Measurements from ENCODE around the gene UNKL. TPM values are rescaled to one million over a fixed set of nuclear protein-coding genes. Genes with fewer than 3 reads are reported as not detected.

The UNKL gene
- total and polyA plus RNA-seq, 4 donors, result 13.2 to 32.5 (median 19.1) TPM

- WGBS (ENCODE audit: insufficient coverage), result 98% methylated on average over 9 of the region's 21 CpGs
- Histone ChIP-seq H3K27ac (ENCODE audit: low read depth, low read length) (no peak overlapping the region), H3K4me1 (ENCODE audit: control insufficient read depth, insufficient read depth, low read length) (peaks cover 4% of the 10 kb centered on the region), H3K9me3 (ENCODE audit: control insufficient read depth, insufficient read depth, low read length) (no peaks in the 10 kb centered on the region), H3K4me3 (ENCODE audit: low read depth, low read length) (no peak overlapping the region), H3K27me3 (ENCODE audit: control insufficient read depth, insufficient read depth, low read length) (no peaks in the 10 kb centered on the region), H3K36me3 (ENCODE audit: control insufficient read depth, insufficient read depth, low read length) (peaks cover 75% of the 10 kb centered on the region)
- no peak for DNase-seq (ENCODE audit: low read depth in 4 of 6, low spot score in 6 of 6)
Observed at GRCh38 chr16:1372292-1372950, 42.1 kb downstream of the UNKL start.

GRCh38 chr16:1371054-1371978, 43.2 kb downstream of the UNKL start:
- no peak overlapping the region for H3K4me3 ChIP-seq (ENCODE audit: low read depth, low read length)
- H3K9me3 ChIP-seq (ENCODE audit: control insufficient read depth, insufficient read depth, low read length), result no peaks in the 10 kb centered on the region
- no peak overlapping the region for H3K27ac ChIP-seq (ENCODE audit: low read depth, low read length)
- H3K36me3 ChIP-seq (ENCODE audit: control insufficient read depth, insufficient read depth, low read length), result peaks cover 76% of the 10 kb centered on the region
- DNase-seq (ENCODE audit: low read depth in 4 of 6, low spot score in 6 of 6), result no peak
- 88% methylated on average over 29 of the region's 33 CpGs for WGBS (ENCODE audit: insufficient coverage)
- H3K4me1 ChIP-seq (ENCODE audit: control insufficient read depth, insufficient read depth, low read length), result no peaks in the 10 kb centered on the region
- no peaks in the 10 kb centered on the region for H3K27me3 ChIP-seq (ENCODE audit: control insufficient read depth, insufficient read depth, low read length)

- Histone ChIP-seq H3K36me3 (ENCODE audit: control insufficient read depth, insufficient read depth, low read length) (peaks cover 85% of the 10 kb centered on the region), H3K27ac (ENCODE audit: low read depth, low read length) (no peak overlapping the region)
- no peak for DNase-seq (ENCODE audit: low read depth in 4 of 6, low spot score in 6 of 6)
Observed at GRCh38 chr16:1367486-1368174, 46.9 kb downstream of the UNKL start.

GRCh38 chr16:1366712-1367299, 47.7 kb downstream of the UNKL start:
- H3K4me3 ChIP-seq (ENCODE audit: low read depth, low read length), result no peak overlapping the region
- no peaks in the 10 kb centered on the region for H3K27me3 ChIP-seq (ENCODE audit: control insufficient read depth, insufficient read depth, low read length)
- no peak overlapping the region for H3K27ac ChIP-seq (ENCODE audit: low read depth, low read length)
- H3K9me3 ChIP-seq (ENCODE audit: control insufficient read depth, insufficient read depth, low read length), result no peaks in the 10 kb centered on the region
- DNase-seq (ENCODE audit: low read depth in 4 of 6, low spot score in 6 of 6), result no peak
- no peaks in the 10 kb centered on the region for H3K4me1 ChIP-seq (ENCODE audit: control insufficient read depth, insufficient read depth, low read length)
- 84% methylated on average over 24 of the region's 24 CpGs for WGBS (ENCODE audit: insufficient coverage)
- H3K36me3 ChIP-seq (ENCODE audit: control insufficient read depth, insufficient read depth, low read length), result peaks cover 86% of the 10 kb centered on the region

More at GRCh38 chr16:1367486-1368174, 46.9 kb downstream of the UNKL start:
- no peak overlapping the region for H3K4me3 ChIP-seq (ENCODE audit: low read depth, low read length)
- WGBS (ENCODE audit: insufficient coverage), result 86% methylated on average over 12 of the region's 27 CpGs
- no peaks in the 10 kb centered on the region for H3K9me3 ChIP-seq (ENCODE audit: control insufficient read depth, insufficient read depth, low read length)
- H3K4me1 ChIP-seq (ENCODE audit: control insufficient read depth, insufficient read depth, low read length), result no peaks in the 10 kb centered on the region
- no peaks in the 10 kb centered on the region for H3K27me3 ChIP-seq (ENCODE audit: control insufficient read depth, insufficient read depth, low read length)

GRCh38 chr16:1366060-1366711, 48.3 kb downstream of the UNKL start:
- no peak overlapping the region for H3K4me3 ChIP-seq (ENCODE audit: low read depth, low read length)
- peaks cover 86% of the 10 kb centered on the region for H3K36me3 ChIP-seq (ENCODE audit: control insufficient read depth, insufficient read depth, low read length)
- H3K27me3 ChIP-seq (ENCODE audit: control insufficient read depth, insufficient read depth, low read length), result no peaks in the 10 kb centered on the region
- DNase-seq (ENCODE audit: low read depth in 4 of 6, low spot score in 6 of 6), result no peak
- no peaks in the 10 kb centered on the region for H3K4me1 ChIP-seq (ENCODE audit: control insufficient read depth, insufficient read depth, low read length)
- WGBS (ENCODE audit: insufficient coverage), result 88% methylated on average over 29 of the region's 29 CpGs
- H3K9me3 ChIP-seq (ENCODE audit: control insufficient read depth, insufficient read depth, low read length), result no peaks in the 10 kb centered on the region
- no peak overlapping the region for H3K27ac ChIP-seq (ENCODE audit: low read depth, low read length)

GRCh38 chr16:1364510-1364909, 50.0 kb downstream of the UNKL start:
- H3K36me3 ChIP-seq (ENCODE audit: control insufficient read depth, insufficient read depth, low read length), result peaks cover 86% of the 10 kb centered on the region
- no peak overlapping the region for H3K4me3 ChIP-seq (ENCODE audit: low read depth, low read length)
- 92% methylated on average over 22 of the region's 22 CpGs for WGBS (ENCODE audit: insufficient coverage)
- DNase-seq (ENCODE audit: low read depth in 4 of 6, low spot score in 6 of 6), result no peak
- H3K27me3 ChIP-seq (ENCODE audit: control insufficient read depth, insufficient read depth, low read length), result no peaks in the 10 kb centered on the region
- no peaks in the 10 kb centered on the region for H3K4me1 ChIP-seq (ENCODE audit: control insufficient read depth, insufficient read depth, low read length)
- no peaks in the 10 kb centered on the region for H3K9me3 ChIP-seq (ENCODE audit: control insufficient read depth, insufficient read depth, low read length)
- H3K27ac ChIP-seq (ENCODE audit: low read depth, low read length), result no peak overlapping the region

- Histone ChIP-seq H3K4me3 (ENCODE audit: low read depth, low read length) (no peak overlapping the region), H3K27me3 (ENCODE audit: control insufficient read depth, insufficient read depth, low read length) (no peaks in the 10 kb centered on the region), H3K36me3 (ENCODE audit: control insufficient read depth, insufficient read depth, low read length) (peaks cover 87% of the 10 kb centered on the region), H3K27ac (ENCODE audit: low read depth, low read length) (no peak overlapping the region), H3K4me1 (ENCODE audit: control insufficient read depth, insufficient read depth, low read length) (no peaks in the 10 kb centered on the region), H3K9me3 (ENCODE audit: control insufficient read depth, insufficient read depth, low read length) (no peaks in the 10 kb centered on the region)
- peak in 1 of 6 donors; percentile 8 for DNase-seq (ENCODE audit: low read depth in 4 of 6, low spot score in 6 of 6)
- WGBS (ENCODE audit: insufficient coverage), result 53% methylated on average over 18 of the region's 18 CpGs
Observed at GRCh38 chr16:1363501-1364041, 50.9 kb downstream of the UNKL start.

- no peaks in the 10 kb centered on the region for H3K4me1 ChIP-seq (ENCODE audit: control insufficient read depth, insufficient read depth, low read length)
- no peak for DNase-seq (ENCODE audit: low read depth in 4 of 6, low spot score in 6 of 6)
- WGBS (ENCODE audit: insufficient coverage), result 92% methylated on average over 9 of the region's 11 CpGs
- no peak overlapping the region for H3K4me3 ChIP-seq (ENCODE audit: low read depth, low read length)
- H3K9me3 ChIP-seq (ENCODE audit: control insufficient read depth, insufficient read depth, low read length), result no peaks in the 10 kb centered on the region
- peaks cover 89% of the 10 kb centered on the region for H3K36me3 ChIP-seq (ENCODE audit: control insufficient read depth, insufficient read depth, low read length)
- no peak overlapping the region for H3K27ac ChIP-seq (ENCODE audit: low read depth, low read length)
- no peaks in the 10 kb centered on the region for H3K27me3 ChIP-seq (ENCODE audit: control insufficient read depth, insufficient read depth, low read length)
Observed at GRCh38 chr16:1362807-1363206, 51.7 kb downstream of the UNKL start.

All from spinal cord (tissue), 10 donors.